GM21526 (cell line): ENCODE measurements around the gene KIRREL3.

Experiments
- ATAC-seq: cut with Tn5 transposase; IDR thresholded peaks from one replicate; pipeline ENCODE4 v1.9.1; 2021; ENCODE audit warnings: moderate library complexity; ENCODE audit not compliant: unreplicated experiment, low FRiP score

KIRREL3 gene

DNA sequence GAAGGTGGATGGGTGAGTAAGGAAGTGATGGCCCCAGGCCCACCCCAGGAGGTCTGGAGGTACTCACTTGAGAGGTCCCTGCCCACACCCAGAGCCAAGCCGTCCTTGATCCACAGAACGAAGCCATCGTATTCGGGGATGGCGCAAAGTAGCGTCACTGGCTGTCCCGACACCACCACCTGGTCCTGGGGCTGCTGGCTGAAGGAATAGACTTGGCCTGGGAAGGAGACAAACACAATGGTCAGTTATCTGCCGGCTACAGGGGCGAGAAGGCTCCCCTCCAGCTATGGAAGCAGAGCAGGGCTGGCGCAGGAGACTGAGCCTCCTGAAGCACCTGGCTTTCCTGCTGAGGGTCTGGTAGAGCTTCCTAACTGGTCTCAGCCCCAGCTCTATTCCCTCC lies 474.1 kb downstream of the KIRREL3 start:
- no peak for ATAC-seq

DNA sequence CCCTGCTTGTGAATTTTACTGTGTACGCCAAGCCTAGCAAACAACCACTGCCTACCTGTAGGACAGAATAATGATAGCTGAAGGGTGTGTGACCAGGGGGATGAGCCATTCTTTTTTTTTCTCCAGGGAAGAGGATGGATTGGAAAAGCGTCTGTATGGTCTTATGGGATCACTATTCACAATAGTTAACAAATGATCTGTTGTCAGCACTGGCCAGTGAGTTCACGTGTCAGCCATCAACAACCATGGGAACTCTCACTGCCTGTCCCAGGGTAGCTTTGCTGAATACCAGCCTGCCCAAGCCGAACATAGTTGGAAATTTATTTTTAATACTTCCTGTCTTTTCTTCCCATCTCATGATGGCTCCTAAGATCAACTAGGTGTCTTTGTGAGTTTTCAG lies 474.9 kb downstream of the KIRREL3 start:
- no peak for ATAC-seq

GRCh38 chr11:126525216-126525615 lies 475.4 kb downstream of the KIRREL3 start:
- no peak for ATAC-seq

DNA sequence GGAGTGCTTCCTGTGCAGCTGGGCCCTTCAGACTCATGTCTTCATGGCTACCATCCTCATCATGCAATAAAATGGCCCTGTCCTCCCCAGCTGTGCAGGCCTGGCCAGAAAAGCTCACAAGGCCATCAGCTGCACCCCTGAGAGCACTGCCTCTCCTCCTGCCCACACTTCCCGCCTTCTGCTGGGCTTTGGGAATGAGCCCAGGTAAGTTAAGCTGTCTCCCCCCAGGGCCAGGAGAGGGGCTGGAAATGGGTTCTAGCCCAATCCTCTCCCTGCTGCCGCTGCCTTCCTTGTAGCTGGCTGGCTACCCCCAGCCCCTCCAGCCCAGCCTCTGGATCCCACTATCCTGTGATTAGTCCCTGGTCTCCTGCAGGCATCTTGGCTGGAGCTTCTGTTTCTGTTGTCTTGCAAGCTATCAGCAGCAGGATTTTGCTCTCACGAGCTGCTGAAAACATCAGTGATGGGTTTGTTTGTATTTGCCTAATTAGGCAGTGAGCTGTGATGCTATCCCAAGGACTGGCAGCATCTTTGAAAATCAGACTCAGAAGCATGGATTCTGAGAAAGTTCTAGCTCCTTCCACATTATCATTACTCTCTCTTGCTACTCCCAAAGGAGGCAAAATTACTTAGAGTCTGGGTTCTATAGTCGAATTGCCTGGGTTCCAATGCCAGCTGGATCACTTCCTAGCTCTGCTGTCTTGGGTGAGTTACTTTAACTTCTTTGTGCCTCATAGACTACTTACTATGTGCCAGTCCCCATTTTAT lies 476.9 kb downstream of the KIRREL3 start:
- no peak for ATAC-seq

DNA sequence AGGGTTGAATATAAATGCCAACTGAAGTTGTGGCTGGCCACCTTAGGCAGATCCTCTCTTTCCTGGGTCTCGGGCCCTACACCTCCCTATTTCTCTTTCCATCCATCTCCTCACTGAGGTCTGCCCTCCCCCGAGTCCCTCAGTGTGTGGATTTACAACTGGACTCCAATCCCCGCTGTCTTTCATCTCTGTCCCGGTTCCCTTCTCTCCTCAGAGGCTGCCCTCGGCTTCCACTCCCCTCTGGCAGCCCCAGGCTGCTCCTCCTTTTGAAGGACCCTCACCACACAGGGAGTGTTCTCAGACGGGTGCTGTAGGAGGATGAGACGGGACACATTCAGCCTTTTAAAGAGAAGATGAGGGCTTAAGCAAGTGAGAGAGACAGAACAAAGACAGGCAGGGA lies 478.0 kb downstream of the KIRREL3 start:
- no peak for ATAC-seq

GRCh38 chr11:126522152-126522551 lies 478.4 kb downstream of the KIRREL3 start:
- no peak for ATAC-seq

DNA sequence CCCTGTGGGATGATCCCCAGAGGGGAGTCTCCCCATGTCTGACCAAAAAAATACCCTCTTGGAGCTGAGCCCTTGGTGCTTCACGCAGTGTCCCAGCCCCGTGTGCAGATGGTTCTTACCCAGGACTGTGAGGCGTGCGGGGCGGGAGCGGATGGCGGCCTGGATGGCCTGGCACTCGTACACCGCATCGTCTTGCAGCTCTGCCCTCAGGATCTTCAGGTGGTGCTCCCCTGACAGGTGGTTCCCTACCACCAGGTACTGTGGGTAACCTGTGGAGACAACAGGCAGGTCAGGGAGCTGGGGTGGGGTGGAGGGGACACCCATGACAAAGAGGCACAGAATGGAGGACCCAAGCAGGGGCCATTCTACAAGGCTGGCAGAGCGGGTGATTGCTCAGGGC lies 479.4 kb downstream of the KIRREL3 start:
- no peak for ATAC-seq

DNA sequence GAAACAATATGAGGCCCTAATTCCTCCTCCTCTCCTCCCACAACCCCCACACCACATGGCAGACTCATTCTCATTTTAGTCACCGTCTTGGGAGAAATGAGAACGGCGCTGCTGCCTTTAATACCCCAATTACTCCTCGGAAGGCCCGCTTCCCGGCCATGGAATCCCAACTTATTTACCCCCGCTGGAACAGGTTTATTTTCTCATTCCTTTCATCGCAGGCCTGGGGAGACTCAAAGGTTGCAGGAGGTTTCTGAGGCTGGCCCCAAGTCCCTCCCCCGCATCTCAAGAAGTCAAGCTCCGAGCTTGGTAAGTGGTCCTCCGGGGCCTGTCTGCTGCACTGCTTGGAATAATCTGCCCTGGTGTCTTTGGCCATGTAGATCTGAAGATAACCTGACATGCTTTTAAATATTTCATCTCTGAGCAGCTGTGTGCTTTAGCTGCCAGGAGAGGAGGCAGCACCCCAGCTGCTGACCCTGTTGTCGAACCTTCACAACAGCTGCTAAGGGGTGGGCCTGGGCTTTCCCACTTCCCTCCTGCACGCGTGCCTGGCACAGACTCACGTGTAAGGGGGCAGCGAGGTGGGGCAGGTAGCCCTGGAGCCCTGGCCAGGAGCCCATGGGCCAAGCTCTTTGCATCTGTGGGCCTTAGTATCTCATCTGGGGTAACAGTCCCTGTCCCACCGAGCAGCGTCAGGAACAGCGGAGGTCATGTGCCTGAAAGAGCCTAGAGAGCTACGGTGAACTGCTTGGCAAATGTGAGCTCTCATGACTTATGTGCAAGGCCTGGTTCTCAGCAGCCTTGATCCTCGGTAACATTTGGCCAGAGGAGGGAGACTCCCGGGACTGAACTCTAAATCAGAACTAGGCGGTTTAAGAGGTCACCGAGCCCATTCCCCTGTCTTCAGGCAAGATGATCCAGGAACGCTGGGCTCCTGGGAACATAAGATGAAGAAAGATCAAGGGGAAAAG lies 480.5 kb downstream of the KIRREL3 start:
- no peak for ATAC-seq

GRCh38 chr11:126518972-126519690 lies 481.4 kb downstream of the KIRREL3 start:
- ATAC-seq = no peak

GRCh38 chr11:126518071-126518971 lies 482.2 kb downstream of the KIRREL3 start:
- ATAC-seq = no peak

- no peak for ATAC-seq
Measured at GRCh38 chr11:126515501-126515900, 485.1 kb downstream of the KIRREL3 start.

DNA sequence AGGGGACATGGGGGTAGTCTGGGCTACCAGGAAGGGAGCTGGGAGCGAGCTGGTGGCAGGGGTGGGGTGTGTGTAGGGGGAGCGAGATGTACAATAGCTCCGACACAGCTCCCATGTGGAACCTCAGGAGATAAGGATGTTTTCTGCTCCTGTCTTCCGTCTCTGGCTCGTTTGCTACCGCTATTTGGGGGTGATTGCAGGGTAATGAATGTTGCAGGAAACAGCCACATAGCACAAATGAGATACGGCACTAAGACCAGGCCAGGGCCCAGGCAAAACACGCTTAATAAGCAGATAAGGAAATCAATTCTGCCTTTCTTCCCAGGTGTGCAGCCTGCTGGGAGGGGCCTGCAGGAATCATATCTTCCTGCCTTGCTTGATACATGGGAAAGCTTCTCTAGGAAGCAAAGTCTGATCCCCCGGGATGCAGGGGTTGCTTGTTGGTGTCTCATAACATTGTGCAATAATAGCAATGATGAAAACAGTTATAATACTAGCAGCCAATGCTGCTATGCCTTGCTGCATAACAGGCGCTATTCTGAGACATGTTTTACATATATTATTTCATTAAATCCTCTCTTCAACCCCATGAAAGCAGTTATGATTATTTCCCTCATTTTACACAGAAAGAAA lies 486.4 kb downstream of the KIRREL3 start:
- no peak for ATAC-seq

DNA sequence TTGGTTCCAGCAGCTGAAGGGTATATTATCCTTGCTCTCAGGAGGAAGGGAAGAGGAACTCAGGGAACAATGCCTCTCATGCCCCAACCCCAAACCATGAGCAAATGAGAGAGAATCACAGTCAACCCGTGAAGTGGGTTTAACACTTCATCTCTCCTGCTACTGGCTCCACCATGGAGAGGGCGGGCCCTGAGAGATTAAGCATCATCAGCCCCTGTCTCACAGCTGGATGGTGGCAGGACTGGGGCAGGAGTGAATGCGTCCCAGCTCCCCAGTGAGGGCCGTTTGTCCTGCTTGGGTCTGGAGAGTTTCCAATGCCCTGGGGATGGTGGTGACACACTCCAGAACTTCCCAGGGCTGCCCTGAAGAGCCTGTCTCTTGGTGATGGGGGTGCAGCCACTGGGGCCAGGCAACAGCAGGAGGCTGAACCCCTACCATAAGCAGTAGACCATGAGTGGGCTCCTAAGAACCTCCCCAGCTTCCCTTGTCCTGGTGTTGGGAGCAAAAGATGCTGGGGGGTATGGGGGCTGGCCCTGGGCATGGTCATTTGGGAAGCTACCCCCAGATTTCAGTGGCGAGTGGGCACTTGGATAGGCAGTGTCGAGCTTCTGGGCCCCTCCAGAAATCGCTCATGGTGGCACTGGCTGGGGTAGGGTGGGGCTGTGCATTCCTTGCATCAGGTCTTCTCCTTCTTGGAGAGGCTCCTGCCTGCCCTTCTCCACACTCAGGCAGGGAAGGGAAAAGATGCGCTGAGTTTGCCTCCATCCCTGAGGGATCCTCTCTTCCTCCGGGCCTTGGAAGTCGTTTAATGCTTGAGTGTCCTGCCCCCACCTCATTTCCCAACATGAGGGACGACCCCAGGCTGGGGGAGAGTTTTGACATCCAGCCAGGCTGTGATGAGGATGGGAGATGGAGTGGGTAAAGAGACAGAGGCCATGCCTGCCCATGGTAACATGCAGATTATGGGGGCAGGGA lies 487.5 kb downstream of the KIRREL3 start:
- no peak for ATAC-seq

GRCh38 chr11:126512251-126512650 lies 488.3 kb downstream of the KIRREL3 start:
- no peak for ATAC-seq

DNA sequence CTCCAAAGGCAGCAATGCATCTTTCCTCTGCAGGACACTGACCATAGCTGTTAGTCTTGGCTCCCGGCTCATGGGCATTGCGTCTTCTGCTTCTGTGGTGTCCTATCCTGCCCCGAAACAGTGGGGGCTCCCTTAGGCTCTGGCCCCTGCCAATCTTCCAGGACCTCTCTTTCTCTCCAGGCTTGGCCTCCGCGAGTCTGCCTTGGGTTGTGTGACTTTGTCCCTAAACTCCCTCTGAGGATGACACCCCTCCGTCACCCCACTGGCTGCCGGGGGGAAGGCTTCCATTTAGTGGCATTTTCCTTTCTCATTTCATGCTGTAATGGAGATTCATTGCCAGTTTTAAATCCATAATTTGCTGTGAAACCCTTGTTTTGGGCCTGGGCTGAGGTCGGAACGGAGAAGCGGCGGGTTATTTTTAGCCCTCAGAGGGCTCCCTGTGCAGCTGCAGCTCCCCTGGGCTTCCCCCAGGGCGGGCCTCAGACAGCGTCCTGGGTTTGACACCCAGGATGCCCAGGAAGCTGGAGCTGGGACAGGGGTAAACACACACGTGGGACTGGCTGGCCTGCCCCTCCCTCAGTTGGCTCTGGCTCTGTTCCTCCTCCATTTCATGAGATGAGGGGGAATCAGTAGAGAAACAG lies 489.0 kb downstream of the KIRREL3 start:
- ATAC-seq = no peak

GRCh38 chr11:126510621-126511370 lies 489.8 kb downstream of the KIRREL3 start:
- ATAC-seq = no peak

GRCh38 chr11:126507646-126508045 lies 492.9 kb downstream of the KIRREL3 start:
- ATAC-seq = no peak
